Ovary (tissue), 3 donors: ENCODE measurements around the gene LEF1.

ENCODE experiments used
- CTCF ChIP-seq, 3 donors: fragments of 450-650 bp in 2 of 3; fragments of 200-600 bp in 1 of 3; IDR thresholded peaks; one replicate each; pipeline versions ENCODE4 v1.5.1 to v1.8.0; 2016 to 2022; ENCODE audit warnings: antibody characterized with exemption in 3 of 3, mild to moderate bottlenecking in 1 of 3
- EP300 ChIP-seq: sonication (generic); formaldehyde crosslinking; IDR thresholded peaks from one replicate; pipeline ENCODE4 v1.6.1; 2017; ENCODE audit warnings: antibody characterized with exemption
- POLR2A ChIP-seq: fragments of 450-650 bp; IDR thresholded peaks from one replicate; pipeline ENCODE4 v1.6.1; 2017; ENCODE audit warnings: antibody characterized with exemption, mild to moderate bottlenecking, moderate library complexity
- donor health status: DM: no; HTN: no; CAD: no.

- TF ChIP-seq POLR2A (no peak), CTCF (IDR thresholded peaks at IDR 0.05) (no peak), EP300 (no peak)
Observed at GRCh38 chr4:108001540-108002135, 167.1 kb downstream of the LEF1 start.
